ENCODE data around the gene LRMDA. TPM values are rescaled to one million over a fixed set of nuclear protein-coding genes. Genes with fewer than 3 reads are reported as not detected.

Gene LRMDA
- total and polyA plus RNA-seq, 2 of the 8 experiments (the other 6 are each of a cell fraction or from before 2014, with no cell fraction given), result 0.86 to 2.8 TPM

DNA sequence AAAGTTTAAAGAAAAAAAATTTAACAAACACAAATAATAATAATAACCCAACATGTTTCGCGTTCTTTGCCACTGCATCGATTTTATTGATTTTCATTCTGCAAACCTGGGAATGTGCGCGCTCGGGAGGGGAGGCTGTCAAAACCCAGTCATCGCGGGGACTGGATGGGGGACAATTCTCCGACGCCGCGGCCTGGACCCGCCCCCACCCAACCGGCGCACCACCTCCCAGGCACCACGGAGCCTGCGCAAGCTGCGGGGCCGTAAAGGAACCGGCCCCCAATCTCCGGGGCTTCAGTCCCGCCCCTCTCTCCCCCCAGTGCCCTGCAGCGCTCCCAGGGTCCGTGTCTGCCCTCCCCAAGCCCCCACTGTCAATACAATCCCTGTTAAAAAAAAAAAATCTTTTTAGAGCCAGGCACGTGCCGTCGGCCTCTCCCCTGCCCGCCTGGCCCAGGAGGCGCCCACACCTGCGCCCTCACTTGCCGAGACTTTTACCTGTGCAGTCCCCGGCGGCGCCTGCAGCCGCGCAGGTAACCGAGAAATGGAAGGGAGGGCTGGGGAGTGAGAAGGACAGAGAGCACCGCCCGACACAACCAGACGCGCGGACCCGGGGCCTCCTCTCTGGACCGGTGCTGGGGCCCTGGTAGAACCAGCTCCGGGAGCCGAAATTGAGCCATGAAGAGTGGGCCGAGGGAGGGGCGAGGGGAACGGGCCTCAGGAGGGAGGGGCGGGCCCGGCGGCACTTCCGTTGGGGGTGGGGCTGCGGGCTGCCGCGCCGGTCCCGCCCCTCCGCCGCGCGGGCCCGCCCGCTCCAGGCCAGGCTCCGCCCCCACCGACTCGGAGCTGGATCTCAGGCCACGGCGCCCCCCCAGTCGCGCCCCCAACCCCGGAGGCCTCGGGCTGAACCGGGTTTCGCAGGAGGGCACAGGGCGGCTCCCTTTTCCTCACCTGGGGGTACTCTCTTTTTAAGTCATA, 22.2 kb upstream of the LRMDA start (continued):
- TF ChIP-seq, protein P1, sequence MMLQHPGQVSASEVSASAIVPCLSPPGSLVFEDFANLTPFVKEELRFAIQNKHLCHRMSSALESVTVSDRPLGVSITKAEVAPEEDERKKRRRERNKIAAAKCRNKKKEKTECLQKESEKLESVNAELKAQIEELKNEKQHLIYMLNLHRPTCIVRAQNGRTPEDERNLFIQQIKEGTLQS (IDR thresholded peaks at IDR 0.05; ENCODE audit: insufficient read depth, low read depth, low read length), result no peak
- no peak for TF ChIP-seq TAF1 (IDR thresholded peaks at IDR 0.05; ENCODE audit: low read depth, low read length)
- no peak for TF ChIP-seq SAP30 (IDR thresholded peaks at IDR 0.05; ENCODE audit: insufficient read depth, insufficient replicate concordance, low read length)
- no peak for TF ChIP-seq EZH2 (IDR thresholded peaks at IDR 0.05; ENCODE audit: low read depth, low read length, severe bottlenecking)
- TF ChIP-seq JUND (IDR thresholded peaks at IDR 0.05; ENCODE audit: low read length), result no peak
- TF ChIP-seq NRF1 (IDR thresholded peaks at IDR 0.05; ENCODE audit: low read depth, low read length), result peak; percentile 40; the same call in 1 of the 2 replicates
- TF ChIP-seq EGR1 (IDR thresholded peaks at IDR 0.05; ENCODE audit: borderline replicate concordance, low read depth, low read length), result peak; percentile 4; the same call in 1 of the 2 replicates
- TF ChIP-seq ASH2L (IDR thresholded peaks at IDR 0.05; ENCODE audit: low read length), result peak; percentile 67
- TF ChIP-seq TCF12 (IDR thresholded peaks at IDR 0.05; ENCODE audit: low read depth, low read length), result 0 out of 2 replicates have a peak, but pooled peaks have one; percentile 29
- TF ChIP-seq PHF8 (conservative IDR thresholded peaks at IDR 0.05; ENCODE audit: low read depth, low read length), result 0 out of 2 replicates have a peak, but pooled peaks have one; percentile 48
- TF ChIP-seq, protein P2, sequence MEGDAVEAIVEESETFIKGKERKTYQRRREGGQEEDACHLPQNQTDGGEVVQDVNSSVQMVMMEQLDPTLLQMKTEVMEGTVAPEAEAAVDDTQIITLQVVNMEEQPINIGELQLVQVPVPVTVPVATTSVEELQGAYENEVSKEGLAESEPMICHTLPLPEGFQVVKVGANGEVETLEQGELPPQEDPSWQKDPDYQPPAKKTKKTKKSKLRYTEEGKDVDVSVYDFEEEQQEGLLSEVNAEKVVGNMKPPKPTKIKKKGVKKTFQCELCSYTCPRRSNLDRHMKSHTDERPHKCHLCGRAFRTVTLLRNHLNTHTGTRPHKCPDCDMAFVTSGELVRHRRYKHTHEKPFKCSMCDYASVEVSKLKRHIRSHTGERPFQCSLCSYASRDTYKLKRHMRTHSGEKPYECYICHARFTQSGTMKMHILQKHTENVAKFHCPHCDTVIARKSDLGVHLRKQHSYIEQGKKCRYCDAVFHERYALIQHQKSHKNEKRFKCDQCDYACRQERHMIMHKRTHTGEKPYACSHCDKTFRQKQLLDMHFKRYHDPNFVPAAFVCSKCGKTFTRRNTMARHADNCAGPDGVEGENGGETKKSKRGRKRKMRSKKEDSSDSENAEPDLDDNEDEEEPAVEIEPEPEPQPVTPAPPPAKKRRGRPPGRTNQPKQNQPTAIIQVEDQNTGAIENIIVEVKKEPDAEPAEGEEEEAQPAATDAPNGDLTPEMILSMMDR (IDR thresholded peaks at IDR 0.05; ENCODE audit: control extremely low read depth in 1 of 3, insufficient read depth in 1 of 3, low read depth in 1 of 3, low read length in 3 of 3), result peak in 1 of 3 experiments; percentile 5; a peak in 1 of 4 replicates
- no peak for TF ChIP-seq TAF7 (optimal IDR thresholded peaks at IDR 0.05; ENCODE audit: borderline replicate concordance, low read depth, low read length)
